Aorta (tissue), 5 donors: Measurements from ENCODE around the gene CACNA1H. TPM values are rescaled to one million over a fixed set of nuclear protein-coding genes. Genes with fewer than 3 reads are reported as not detected.
A peak's percentile ranks its signal among the peaks of the same experiment; 100 is the strongest.

ENCODE experiments used
- ATAC-seq: fragments of 200-7000 bp; cut with Tn5 transposase; one replicate; pipeline ENCODE4 v1.9.1; 2022; ENCODE audit warnings: moderate library complexity; ENCODE audit not compliant: low FRiP score
- DNase-seq, 2 donors: peaks; one replicate each; pipeline ENCODE4 v3.0.0-alpha.2; 2020
- H3K27ac ChIP-seq, 2 donors: one replicate each; pipeline ENCODE4 v1.5.1; 2013; ENCODE audit warnings: low read length in 2 of 2, mild to moderate bottlenecking in 2 of 2, moderate library complexity in 2 of 2, control low read depth in 1 of 2, inconsistent platforms in 1 of 2, low read depth in 1 of 2
- H3K27me3 ChIP-seq, 2 donors: one replicate each; pipeline ENCODE4 v1.6.1; 2013; ENCODE audit warnings: control low read depth in 1 of 2, low read length in 1 of 2, mild to moderate bottlenecking in 1 of 2, moderate library complexity in 1 of 2; ENCODE audit not compliant: insufficient read depth in 2 of 2, control insufficient read depth in 1 of 2
- H3K36me3 ChIP-seq, 2 donors: one replicate each; pipeline ENCODE4 v1.6.1; 2013; ENCODE audit warnings: control low read depth in 1 of 2, low read length in 1 of 2, mild to moderate bottlenecking in 1 of 2; ENCODE audit not compliant: insufficient read depth in 2 of 2, control insufficient read depth in 1 of 2
- H3K4me1 ChIP-seq, 2 donors: one replicate each; pipeline ENCODE4 v1.6.1; 2013; ENCODE audit warnings: low read length in 2 of 2, control low read depth in 1 of 2, mild to moderate bottlenecking in 1 of 2, moderate library complexity in 1 of 2; ENCODE audit not compliant: insufficient read depth in 2 of 2, control insufficient read depth in 1 of 2
- H3K4me3 ChIP-seq, 2 donors: one replicate each; pipeline ENCODE4 v1.5.1; 2013; ENCODE audit warnings: low read length in 2 of 2, control low read depth in 1 of 2, mild to moderate bottlenecking in 1 of 2
- H3K9me3 ChIP-seq: one replicate; pipeline ENCODE4 v1.6.1; 2013; ENCODE audit warnings: mild to moderate bottlenecking, low read length; ENCODE audit not compliant: control insufficient read depth
- WGBS, 2 donors: extraction: QIAGEN DNeasy Blood & Tissue Kit; methylation state at CpG; one replicate each; pipeline ENCODE4 v1.1.7; 2013; 5-methylcytosine and 5-hydroxymethylcytosine counted together
- intact Hi-C, 2 donors: fragments of 100-400 bp; cut with DNase I; formaldehyde crosslinking; loops; one replicate each; pipeline versions ENCODE4 v1.14.2 to v1.15.0; 2022
- polyA plus RNA-seq, 2 donors: library from polyadenylated mRNA; stranded (reverse); fragments of 200-250 nt; gene quantifications; one replicate each; pipeline ENCODE4 v1.2.3, GENCODE V29; 2013
- total RNA-seq, 2 donors: library from RNA; stranded (reverse); fragmentation: NEBNext Ultra II Directional; extraction: Animal tissue kit (Norgen Biotek cat#: 25700); gene quantifications; one replicate each; pipeline ENCODE4 v1.2.1, GENCODE V29; 2021
- donor health status: healthy with polysubstance abuse.
- donor health status: Bipolar disorder and iron deficiency.
- donor health status: DM: no; HTN: no; CAD: no.
- donor health status: DM: no; HTN: no; CAD: no.
- donor health status: DM: yes; HTN: yes; CAD: no.

The CACNA1H gene
- total and polyA plus RNA-seq, 4 donors = 1.3 to 17.8 (median 9.8) TPM

- Histone ChIP-seq H3K27ac (no peak overlapping the region), H3K36me3 (no peaks in the 10 kb centered on the region), H3K4me1 (no peaks in the 10 kb centered on the region), H3K27me3 (no peaks in the 10 kb centered on the region), H3K9me3 (no peaks in the 10 kb centered on the region), H3K4me3 (no peak overlapping the region)
- intact Hi-C loops = no loop called here
- DNase-seq = no peak
- peak; percentile 7 for ATAC-seq
- 69 to 72% methylated on average over 23 of the region's 23 CpGs for WGBS, 2 donors
Observed at GRCh38 chr16:1143761-1144450, 9.0 kb upstream of the CACNA1H start.

- Histone ChIP-seq H3K4me3 (no peak overlapping the region), H3K36me3 (no peaks in the 10 kb centered on the region), H3K9me3 (no peaks in the 10 kb centered on the region), H3K4me1 (no peaks in the 10 kb centered on the region), H3K27ac (no peak overlapping the region), H3K27me3 (no peaks in the 10 kb centered on the region)
- WGBS, 2 donors = 80 to 82% methylated on average over 46 of the region's 46 CpGs
- DNase-seq = no peak
- peak; percentile 21 for ATAC-seq
- intact Hi-C loops = no loop called here
Observed at GRCh38 chr16:1144476-1145382, 8.2 kb upstream of the CACNA1H start.

GRCh38 chr16:1145383-1146100 is 7.4 kb upstream of the CACNA1H start:
- WGBS, 2 donors = 67 to 68% methylated on average over 30 of the region's 30 CpGs
- H3K36me3 ChIP-seq = no peaks in the 10 kb centered on the region
- H3K4me3 ChIP-seq = no peak overlapping the region
- no peaks in the 10 kb centered on the region for H3K27me3 ChIP-seq
- no peaks in the 10 kb centered on the region for H3K4me1 ChIP-seq
- H3K9me3 ChIP-seq = no peaks in the 10 kb centered on the region
- intact Hi-C loops = no loop called here
- H3K27ac ChIP-seq = no peak overlapping the region
- ATAC-seq (peak; percentile 34), DNase-seq (no peak)

- DNase-seq (no peak), ATAC-seq (no peak)
- Histone ChIP-seq H3K36me3 (no peaks in the 10 kb centered on the region), H3K27me3 (no peaks in the 10 kb centered on the region), H3K4me3 (no peak overlapping the region), H3K27ac (no peak overlapping the region), H3K9me3 (no peaks in the 10 kb centered on the region), H3K4me1 (no peaks in the 10 kb centered on the region)
- intact Hi-C loops = no loop called here
- 82 to 85% methylated on average over 16 of the region's 16 CpGs for WGBS, 2 donors
Observed at GRCh38 chr16:1146409-1146808, 6.5 kb upstream of the CACNA1H start.

GRCh38 chr16:1147027-1147426 is 5.9 kb upstream of the CACNA1H start:
- no peak overlapping the region for H3K4me3 ChIP-seq
- WGBS, 2 donors = 87 to 91% methylated on average over 5 of the region's 5 CpGs
- intact Hi-C loops = no loop called here
- H3K27ac ChIP-seq = no peak overlapping the region
- no peaks in the 10 kb centered on the region for H3K4me1 ChIP-seq
- ATAC-seq (no peak), DNase-seq (no peak)
- no peaks in the 10 kb centered on the region for H3K36me3 ChIP-seq
- no peaks in the 10 kb centered on the region for H3K9me3 ChIP-seq
- no peaks in the 10 kb centered on the region for H3K27me3 ChIP-seq

DNA sequence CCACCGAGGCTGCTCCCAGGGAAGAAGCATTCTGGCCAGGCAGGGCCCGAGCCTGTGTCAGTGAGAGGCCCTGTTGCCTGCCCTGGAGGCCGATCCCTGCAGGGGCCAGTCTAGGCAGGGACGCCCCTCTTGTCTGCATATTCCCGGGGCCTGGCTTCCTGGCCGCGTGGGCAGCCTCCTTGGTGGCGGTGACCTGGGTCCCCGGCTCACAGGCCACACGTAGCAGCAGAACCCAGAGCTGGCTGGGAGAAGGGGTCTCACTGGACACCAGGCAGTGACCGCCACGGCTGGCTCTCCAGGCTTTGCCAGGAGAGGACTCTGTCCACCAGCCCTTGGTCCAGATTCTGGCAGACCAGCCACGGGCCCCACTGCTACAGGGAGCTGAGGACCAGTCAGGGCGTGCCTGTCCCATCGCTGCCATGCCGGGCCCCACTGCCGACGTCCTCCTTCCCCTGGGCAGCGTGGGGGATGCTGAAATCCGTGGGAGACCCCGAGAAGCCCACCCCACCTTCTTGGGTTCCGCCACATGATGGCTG is 3.7 kb upstream of the CACNA1H start:
- intact Hi-C loops = no loop called here
- Histone ChIP-seq H3K27ac (no peak overlapping the region), H3K4me3 (no peak overlapping the region), H3K4me1 (no peaks in the 10 kb centered on the region), H3K9me3 (no peaks in the 10 kb centered on the region), H3K36me3 (no peaks in the 10 kb centered on the region), H3K27me3 (no peaks in the 10 kb centered on the region)
- ATAC-seq (no peak), DNase-seq (no peak)
- WGBS, 2 donors = 78 to 79% methylated on average over 22 of the region's 22 CpGs

DNA sequence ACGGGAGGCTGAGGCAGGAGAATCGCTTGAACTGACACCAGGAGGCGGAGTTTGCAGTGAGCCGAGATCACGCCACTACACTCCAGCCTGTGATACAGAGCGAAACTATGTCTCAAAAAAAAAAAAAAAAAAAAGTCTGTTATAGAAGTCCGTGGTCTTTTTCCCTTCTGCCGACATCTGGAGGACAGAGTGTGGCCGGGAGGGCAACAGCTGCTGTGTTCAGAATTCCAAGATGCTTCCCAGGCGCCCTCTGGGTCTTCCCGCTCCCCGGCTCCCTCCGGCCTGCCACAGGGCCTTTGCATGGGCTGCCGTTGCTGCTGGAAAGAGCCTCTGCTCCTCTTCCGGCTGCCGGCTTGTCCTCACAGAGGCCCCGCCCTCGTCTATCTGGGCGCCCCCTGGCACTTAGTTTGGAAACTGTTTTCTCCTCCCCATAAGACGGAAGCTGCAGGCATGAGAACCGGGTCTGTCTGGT is 2.4 kb upstream of the CACNA1H start:
- Histone ChIP-seq H3K36me3 (no peaks in the 10 kb centered on the region), H3K27me3 (no peaks in the 10 kb centered on the region), H3K9me3 (no peaks in the 10 kb centered on the region), H3K4me3 (no peak overlapping the region), H3K4me1 (no peaks in the 10 kb centered on the region), H3K27ac (no peak overlapping the region)
- DNase-seq (no peak), ATAC-seq (no peak)
- intact Hi-C loops = no loop called here
- WGBS, 2 donors = 65 to 67% methylated on average over 21 of the region's 21 CpGs

DNA sequence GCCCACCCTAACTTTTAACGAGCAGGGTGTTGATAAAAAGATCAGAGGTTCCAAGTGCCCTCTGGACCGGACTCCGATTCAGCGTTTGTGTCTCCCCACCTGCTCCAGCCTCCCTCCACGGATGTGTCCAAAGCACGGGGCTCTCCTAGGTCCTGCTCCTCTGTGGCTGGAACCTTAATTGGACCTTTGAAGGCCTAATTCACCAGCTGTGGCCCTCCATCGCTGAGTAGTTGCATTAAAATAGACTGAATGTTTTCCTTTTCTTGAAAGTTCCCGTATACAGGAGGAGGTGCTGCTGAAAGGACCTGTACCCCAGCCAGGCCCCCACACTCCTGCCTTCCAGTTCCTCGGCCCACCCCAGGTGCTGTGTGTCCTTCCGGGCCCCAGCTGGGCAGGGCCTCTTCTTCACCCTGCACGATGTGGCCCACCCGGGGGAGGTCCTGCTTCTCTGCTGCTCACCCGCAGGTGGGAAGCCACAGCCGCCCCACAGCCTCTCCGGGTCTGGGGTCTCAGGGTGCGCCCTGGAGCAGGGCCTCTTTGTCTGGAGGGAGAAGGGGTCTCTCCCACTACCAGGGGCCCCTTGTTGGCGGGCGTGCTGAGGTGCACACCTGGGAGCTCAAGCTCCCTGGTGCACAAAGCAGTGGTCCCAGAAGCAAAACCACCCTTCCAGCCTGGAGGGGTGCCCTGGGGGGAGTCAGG is 1.3 kb upstream of the CACNA1H start:
- WGBS, 2 donors = 70 to 71% methylated on average over 18 of the region's 18 CpGs
- Histone ChIP-seq H3K9me3 (no peaks in the 10 kb centered on the region), H3K27ac (no peak overlapping the region), H3K36me3 (no peaks in the 10 kb centered on the region), H3K27me3 (no peaks in the 10 kb centered on the region), H3K4me3 (no peak overlapping the region), H3K4me1 (no peaks in the 10 kb centered on the region)
- DNase-seq (no peak), ATAC-seq (no peak)
- intact Hi-C loops = no loop called here
